GM18873 (cell line): ENCODE results near the gene SLC38A2.

Experiments used
- ATAC-seq: cut with Tn5 transposase; IDR thresholded peaks from one replicate; pipeline ENCODE4 v1.9.1; 2021; ENCODE audit warnings: mild to moderate bottlenecking, moderate library complexity, moderate number of reproducible peaks; ENCODE audit not compliant: unreplicated experiment, low FRiP score

SLC38A2 gene

GRCh38 chr12:46377678-46378077 is 5.1 kb upstream of the SLC38A2 start:
- ATAC-seq, result no peak

GRCh38 chr12:46376579-46376978 is 4.0 kb upstream of the SLC38A2 start:
- ATAC-seq, result no peak

- no peak for ATAC-seq
These were observed 2.1 kb upstream of the SLC38A2 start for GRCh38 chr12:46374711-46375110.

- ATAC-seq, result no peak
These were observed 1.7 kb upstream of the SLC38A2 start for GRCh38 chr12:46374310-46374709.

GRCh38 chr12:46373301-46374296 is 1.0 kb upstream of the SLC38A2 start:
- ATAC-seq, result no peak

- ATAC-seq, result peak; percentile 21
These were observed 642 bp downstream of the SLC38A2 start for GRCh38 chr12:46371718-46372543.

- ATAC-seq, result peak; percentile 38
These were observed 1.5 kb downstream of the SLC38A2 start for GRCh38 chr12:46370792-46371717.

- no peak for ATAC-seq
These were observed 2.2 kb downstream of the SLC38A2 start for GRCh38 chr12:46370380-46370734.

- ATAC-seq, result no peak
These were observed 2.8 kb downstream of the SLC38A2 start for GRCh38 chr12:46369474-46370379.

- ATAC-seq, result no peak
These were observed 3.5 kb downstream of the SLC38A2 start for GRCh38 chr12:46369095-46369473.

GRCh38 chr12:46368684-46369083 is 3.9 kb downstream of the SLC38A2 start:
- no peak for ATAC-seq

- ATAC-seq, result no peak
These were observed 4.4 kb downstream of the SLC38A2 start for GRCh38 chr12:46368138-46368537.

GRCh38 chr12:46367351-46368029 is 5.1 kb downstream of the SLC38A2 start:
- no peak for ATAC-seq

- ATAC-seq, result no peak
These were observed 5.8 kb downstream of the SLC38A2 start for GRCh38 chr12:46366771-46367170.

GRCh38 chr12:46365951-46366379 is 6.6 kb downstream of the SLC38A2 start:
- ATAC-seq, result no peak

- ATAC-seq, result no peak
These were observed 7.6 kb downstream of the SLC38A2 start for GRCh38 chr12:46364777-46365580.

GRCh38 chr12:46364300-46364696 is 8.3 kb downstream of the SLC38A2 start:
- no peak for ATAC-seq
